ENCODE results near the gene PYGB.
A peak's percentile ranks its signal among the peaks of the same experiment; 100 is the strongest.

Gene PYGB

DNA sequence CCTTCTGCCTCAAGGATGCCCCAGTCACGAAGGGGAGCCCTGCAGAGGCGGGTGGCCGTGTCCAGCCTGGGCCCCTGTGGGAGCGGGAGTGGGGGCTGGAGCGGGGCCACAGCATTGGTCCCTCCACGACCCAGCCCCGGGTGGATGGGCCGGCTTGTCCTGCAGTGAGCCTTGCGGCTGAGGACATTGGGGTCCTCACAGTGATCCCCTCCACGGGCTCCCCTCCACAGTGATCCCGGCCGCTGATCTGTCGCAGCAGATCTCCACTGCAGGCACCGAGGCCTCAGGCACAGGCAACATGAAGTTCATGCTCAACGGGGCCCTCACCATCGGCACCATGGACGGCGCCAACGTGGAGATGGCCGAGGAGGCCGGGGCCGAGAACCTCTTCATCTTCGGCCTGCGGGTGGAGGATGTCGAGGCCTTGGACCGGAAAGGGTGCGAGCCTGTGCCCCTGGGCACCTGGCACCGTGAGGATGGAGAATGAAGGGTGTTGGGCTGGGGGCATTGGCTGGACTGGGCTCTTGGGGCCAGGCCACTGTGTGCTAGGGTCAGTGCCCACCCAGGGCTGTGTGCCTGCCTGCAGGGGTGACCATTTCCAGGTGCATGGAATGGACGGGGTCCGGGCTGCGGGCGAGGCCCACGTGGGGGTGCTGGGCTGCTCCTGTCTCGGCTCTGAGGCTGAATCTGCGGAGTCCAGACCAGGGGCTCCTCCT lies 44.4 kb downstream of the PYGB start:
- Mint-ChIP-seq H3K27ac (no peak overlapping the region), H3K36me3 (ENCODE audit: low read depth) (peaks cover 5% of the 10 kb centered on the region), H3K4me3 (no peak overlapping the region), H3K9me3 (no peaks in the 10 kb centered on the region), H3K4me1 (no peaks in the 10 kb centered on the region), H3K27me3 (no peaks in the 10 kb centered on the region)
- DNase-seq, result no peak
- ATAC-seq, result no peak

DNA sequence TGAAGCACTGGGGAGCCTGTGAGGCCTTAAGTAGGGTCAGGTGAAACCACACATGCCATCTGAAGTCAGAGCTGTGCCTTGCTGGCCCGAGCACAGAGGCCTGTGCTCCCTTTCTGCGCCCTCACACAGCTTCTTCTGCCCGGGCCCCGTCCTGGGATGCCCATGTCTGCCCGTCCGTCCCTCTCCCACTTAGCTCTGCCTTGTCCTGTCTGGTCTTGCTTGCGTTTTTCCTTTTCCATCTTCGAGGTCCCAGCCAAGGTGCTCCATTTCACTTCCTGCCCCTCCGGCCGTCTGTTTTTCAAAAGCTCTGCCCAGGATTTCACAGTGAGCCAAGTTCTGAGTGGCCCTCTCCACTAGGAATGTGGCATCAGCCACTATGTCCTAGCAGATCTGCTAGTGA lies 45.6 kb downstream of the PYGB start:
- H3K4me1 Mint-ChIP-seq, result no peaks in the 10 kb centered on the region
- no peak for DNase-seq
- no peak overlapping the region for H3K4me3 Mint-ChIP-seq
- no peaks in the 10 kb centered on the region for H3K9me3 Mint-ChIP-seq
- H3K27ac Mint-ChIP-seq, result peak overlapping the region; percentile 54
- ATAC-seq, result no peak
- no peaks in the 10 kb centered on the region for H3K27me3 Mint-ChIP-seq
- peaks cover 4% of the 10 kb centered on the region for H3K36me3 Mint-ChIP-seq (ENCODE audit: low read depth)

DNA sequence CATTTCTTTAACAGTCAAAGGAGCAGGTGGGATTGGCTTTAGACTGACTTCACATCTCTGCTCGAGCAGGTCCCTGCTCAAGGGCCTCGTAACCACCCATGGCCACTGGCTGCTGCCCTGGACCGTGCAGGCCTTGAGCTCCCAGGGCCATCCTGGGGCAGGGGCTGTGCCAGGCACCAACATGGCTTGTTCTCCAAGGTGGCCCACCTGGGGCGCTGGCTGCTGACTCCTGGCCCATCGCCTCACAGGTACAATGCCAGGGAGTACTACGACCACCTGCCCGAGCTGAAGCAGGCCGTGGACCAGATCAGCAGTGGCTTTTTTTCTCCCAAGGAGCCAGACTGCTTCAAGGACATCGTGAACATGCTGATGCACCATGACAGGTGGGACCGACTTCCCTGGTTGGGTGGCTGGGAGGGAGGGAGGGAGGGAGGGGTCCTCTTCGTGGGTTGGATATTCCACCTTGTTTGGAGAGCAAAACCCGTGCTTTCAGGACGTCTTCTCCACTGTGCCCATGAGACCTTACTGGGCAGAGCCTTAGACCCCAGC lies 46.1 kb downstream of the PYGB start:
- Mint-ChIP-seq H3K36me3 (ENCODE audit: low read depth) (peaks cover 4% of the 10 kb centered on the region), H3K27ac (no peak overlapping the region), H3K4me3 (no peak overlapping the region), H3K9me3 (no peaks in the 10 kb centered on the region), H3K4me1 (no peaks in the 10 kb centered on the region), H3K27me3 (no peaks in the 10 kb centered on the region)
- DNase-seq (no peak), ATAC-seq (no peak)

DNA sequence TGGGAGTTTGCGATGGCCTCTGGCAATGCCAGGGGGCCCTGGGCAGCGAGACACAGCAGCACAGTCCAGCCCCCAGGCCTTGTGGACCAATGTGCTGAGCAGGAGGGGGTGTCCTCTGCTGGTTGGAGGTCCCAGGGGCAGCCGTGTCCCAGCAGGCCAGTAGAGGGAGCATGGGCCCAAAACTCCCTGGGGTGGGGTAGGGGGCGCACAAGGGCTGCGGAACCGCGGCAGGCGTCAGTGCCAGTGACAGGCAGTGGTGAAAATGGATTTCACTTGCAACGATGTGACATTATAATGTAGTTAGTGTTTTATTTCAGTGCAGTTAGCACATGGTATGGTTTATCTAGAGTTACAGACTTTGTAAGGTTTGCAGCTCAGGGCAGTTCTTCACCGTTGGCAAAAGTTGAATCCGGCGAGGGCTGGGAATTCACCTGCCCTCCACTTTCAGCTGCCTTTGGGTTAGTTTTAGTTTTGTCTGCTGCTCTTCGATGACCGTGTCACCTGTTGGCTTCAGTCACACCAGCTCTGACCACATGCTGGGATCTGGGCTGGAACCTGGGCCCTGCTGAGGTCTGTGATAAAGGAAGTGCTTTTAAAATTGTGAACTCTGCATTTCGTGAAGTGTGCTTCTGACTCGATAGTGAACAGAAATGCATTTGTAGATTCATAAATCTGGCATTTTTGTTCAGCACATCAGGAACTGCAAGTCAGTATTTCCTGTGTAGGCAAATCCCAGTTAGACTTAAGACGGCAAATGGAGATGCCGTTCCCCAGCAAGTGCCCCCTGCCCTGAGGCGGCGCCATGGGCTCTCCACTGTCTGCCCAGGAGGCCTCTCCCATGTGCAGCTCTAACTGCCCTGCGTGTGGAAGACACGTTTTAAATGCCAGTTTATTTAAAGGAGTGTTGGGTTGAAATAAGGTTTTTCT lies 46.8 kb downstream of the PYGB start:
- Mint-ChIP-seq H3K27me3 (no peaks in the 10 kb centered on the region), H3K9me3 (no peaks in the 10 kb centered on the region), H3K36me3 (ENCODE audit: low read depth) (peaks cover 4% of the 10 kb centered on the region), H3K4me1 (no peaks in the 10 kb centered on the region), H3K27ac (no peak overlapping the region), H3K4me3 (no peak overlapping the region)
- ATAC-seq (peak; percentile 64), DNase-seq (peak; percentile 65)

DNA sequence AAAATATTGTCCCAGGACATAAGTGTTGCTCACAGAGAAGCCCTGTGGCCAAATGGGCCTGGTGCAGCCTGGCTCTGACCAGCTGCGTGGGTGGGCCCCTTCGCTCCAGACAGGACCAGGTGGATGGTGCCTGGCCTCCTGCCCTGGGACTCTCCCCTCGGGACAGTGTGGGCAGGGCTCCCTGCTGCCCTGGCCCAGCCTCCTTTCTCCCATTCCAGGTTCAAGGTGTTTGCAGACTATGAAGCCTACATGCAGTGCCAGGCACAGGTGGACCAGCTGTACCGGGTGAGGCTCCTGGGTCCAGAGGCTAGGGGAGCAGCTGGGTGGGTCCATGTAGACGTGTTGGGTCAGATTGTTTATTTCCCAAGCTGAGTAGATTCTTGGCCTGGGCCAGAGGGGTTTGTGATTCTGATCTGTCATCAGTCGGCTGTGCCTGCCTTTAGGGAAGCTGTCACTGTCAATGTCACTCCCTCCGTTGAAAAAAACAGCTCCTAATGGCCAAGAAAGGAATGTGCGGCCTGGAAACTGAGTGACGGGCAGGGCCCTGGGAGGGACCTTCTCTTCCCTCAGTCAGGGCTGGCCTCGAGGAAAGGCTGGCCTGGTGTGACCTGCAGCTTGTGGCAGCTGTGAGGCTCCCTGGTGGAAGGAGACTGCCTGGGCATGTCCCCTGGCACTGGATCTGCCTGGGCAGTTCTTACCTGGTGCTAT lies 47.7 kb downstream of the PYGB start:
- Mint-ChIP-seq H3K4me3 (no peak overlapping the region), H3K4me1 (no peaks in the 10 kb centered on the region), H3K9me3 (no peaks in the 10 kb centered on the region), H3K36me3 (ENCODE audit: low read depth) (peaks cover 2% of the 10 kb centered on the region), H3K27me3 (no peaks in the 10 kb centered on the region), H3K27ac (no peak overlapping the region)
- ATAC-seq (no peak), DNase-seq (no peak)

DNA sequence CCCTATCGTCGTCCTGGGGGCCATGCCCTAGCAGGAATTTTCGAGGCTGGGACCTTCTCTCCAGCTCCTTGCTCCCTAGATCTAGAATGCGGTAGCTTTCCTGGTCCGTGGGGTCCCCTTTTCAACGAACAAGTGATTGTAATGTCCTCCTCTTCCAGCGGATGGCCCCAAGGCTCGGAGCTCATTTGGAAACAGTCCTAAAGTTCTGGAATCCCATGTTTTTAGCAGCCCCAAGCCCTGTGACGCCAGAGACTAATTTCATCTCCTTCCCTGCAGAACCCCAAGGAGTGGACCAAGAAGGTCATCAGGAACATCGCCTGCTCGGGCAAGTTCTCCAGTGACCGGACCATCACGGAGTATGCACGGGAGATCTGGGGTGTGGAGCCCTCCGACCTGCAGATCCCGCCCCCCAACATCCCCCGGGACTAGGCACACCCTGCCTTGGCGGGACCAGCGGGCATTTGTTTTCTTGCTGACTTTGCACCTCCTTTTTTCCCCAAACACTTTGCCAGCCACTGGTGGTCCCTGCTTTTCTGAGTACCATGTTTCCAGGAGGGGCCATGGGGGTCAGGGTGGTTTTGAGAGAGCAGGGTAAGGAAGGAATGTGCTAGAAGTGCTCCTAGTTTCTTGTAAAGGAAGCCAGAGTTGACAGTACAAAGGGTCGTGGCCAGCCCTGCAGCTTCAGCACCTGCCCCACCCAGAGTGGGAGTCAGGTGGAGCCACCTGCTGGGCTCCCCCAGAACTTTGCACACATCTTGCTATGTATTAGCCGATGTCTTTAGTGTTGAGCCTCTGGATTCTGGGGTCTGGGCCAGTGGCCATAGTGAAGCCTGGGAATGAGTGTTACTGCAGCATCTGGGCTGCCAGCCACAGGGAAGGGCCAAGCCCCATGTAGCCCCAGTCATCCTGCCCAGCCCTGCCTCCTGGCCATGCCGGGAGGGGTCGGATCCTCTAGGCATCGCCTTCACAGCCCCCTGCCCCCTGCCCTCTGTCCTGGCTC lies 48.5 kb downstream of the PYGB start:
- DNase-seq (peak; percentile 32), ATAC-seq (peak; percentile 40)
- Mint-ChIP-seq H3K9me3 (no peaks in the 10 kb centered on the region), H3K27ac (no peak overlapping the region), H3K36me3 (ENCODE audit: low read depth) (peaks cover 2% of the 10 kb centered on the region), H3K27me3 (no peaks in the 10 kb centered on the region), H3K4me1 (no peaks in the 10 kb centered on the region), H3K4me3 (no peak overlapping the region)

DNA sequence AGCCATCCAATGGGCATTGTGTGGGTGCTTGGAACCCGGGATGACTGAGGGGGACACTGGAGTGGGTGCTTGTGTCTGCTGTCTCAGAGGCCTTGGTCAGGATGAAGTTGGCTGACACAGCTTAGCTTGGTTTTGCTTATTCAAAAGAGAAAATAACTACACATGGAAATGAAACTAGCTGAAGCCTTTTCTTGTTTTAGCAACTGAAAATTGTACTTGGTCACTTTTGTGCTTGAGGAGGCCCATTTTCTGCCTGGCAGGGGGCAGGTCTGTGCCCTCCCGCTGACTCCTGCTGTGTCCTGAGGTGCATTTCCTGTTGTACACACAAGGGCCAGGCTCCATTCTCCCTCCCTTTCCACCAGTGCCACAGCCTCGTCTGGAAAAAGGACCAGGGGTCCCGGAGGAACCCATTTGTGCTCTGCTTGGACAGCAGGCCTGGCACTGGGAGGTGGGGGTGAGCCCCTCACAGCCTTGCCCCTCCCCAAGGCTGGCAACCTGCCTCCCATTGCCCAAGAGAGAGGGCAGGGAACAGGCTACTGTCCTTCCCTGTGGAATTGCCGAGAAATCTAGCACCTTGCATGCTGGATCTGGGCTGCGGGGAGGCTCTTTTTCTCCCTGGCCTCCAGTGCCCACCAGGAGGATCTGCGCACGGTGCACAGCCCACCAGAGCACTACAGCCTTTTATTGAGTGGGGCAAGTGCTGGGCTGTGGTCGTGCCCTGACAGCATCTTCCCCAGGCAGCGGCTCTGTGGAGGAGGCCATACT lies 49.4 kb downstream of the PYGB start:
- Mint-ChIP-seq H3K27ac (no peak overlapping the region), H3K27me3 (no peaks in the 10 kb centered on the region), H3K36me3 (ENCODE audit: low read depth) (peaks cover 2% of the 10 kb centered on the region), H3K9me3 (no peaks in the 10 kb centered on the region), H3K4me3 (no peak overlapping the region), H3K4me1 (no peaks in the 10 kb centered on the region)
- ATAC-seq, result no peak
- DNase-seq, result no peak

DNA sequence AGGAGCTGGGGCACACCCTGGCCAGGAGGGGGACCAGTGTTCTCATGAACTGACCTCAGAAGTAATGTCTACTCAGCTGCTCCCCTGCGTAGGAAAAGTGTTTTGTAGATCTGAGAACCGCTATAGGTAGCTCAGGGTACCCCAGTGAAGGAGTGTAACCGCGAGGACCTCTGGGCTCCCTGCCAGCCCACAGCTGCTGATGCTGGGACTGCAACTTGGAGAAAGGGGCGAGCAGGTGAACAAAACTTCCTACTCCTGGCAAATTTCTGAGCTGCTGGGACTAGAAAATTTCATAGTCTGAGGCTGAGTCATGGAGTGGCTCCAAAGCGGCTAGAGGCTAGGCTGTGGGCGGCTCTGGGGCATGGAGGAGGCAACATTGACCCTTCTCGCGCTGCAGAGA lies 51.9 kb downstream of the PYGB start:
- Mint-ChIP-seq H3K4me1 (no peaks in the 10 kb centered on the region), H3K36me3 (ENCODE audit: low read depth) (peaks cover 1% of the 10 kb centered on the region), H3K27me3 (no peaks in the 10 kb centered on the region)

DNA sequence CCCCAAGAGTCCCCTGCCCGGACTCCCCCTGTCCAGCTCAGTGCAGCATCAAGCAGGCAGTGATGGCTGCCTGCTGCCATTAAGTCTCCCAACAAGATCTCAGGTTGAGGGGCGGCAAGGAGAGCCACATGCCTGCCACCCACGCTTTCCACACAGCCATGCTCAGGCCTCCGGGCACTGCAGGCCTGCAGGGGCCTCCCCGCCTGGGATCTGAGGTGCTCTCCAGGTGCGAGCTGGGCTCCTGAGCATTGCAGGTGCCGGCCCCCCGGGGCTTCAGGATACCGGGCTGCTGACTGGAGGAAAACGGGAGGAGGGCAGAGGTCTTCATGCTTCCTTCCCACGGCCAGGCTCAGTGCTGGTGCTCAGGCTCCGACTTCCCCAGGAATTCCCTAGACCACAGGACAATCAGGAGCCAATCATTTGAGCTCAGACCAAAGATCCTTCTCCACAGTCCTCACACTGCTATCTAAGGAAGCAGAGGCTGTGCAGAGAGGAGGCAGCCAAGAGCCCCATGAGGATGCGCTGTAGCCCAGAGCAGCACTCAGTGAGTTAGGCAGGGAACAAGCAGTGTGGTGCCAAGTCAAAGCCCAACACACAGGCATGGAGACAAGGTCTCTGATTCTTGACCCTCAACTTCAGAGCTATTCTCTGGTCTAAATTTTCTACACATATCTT lies 52.7 kb downstream of the PYGB start:
- no peaks in the 10 kb centered on the region for H3K27me3 Mint-ChIP-seq
- H3K9me3 Mint-ChIP-seq, result no peaks in the 10 kb centered on the region
- no peak overlapping the region for H3K27ac Mint-ChIP-seq
- H3K4me1 Mint-ChIP-seq, result no peaks in the 10 kb centered on the region
- DNase-seq (no peak), ATAC-seq (no peak)
- H3K36me3 Mint-ChIP-seq (ENCODE audit: low read depth), result no peaks in the 10 kb centered on the region
- no peak overlapping the region for H3K4me3 Mint-ChIP-seq

More for the DNA sequence above, 51.9 kb downstream of the PYGB start:
- no peak overlapping the region for H3K27ac Mint-ChIP-seq
- DNase-seq (no peak), ATAC-seq (no peak)
- no peak overlapping the region for H3K4me3 Mint-ChIP-seq
- no peaks in the 10 kb centered on the region for H3K9me3 Mint-ChIP-seq

DNA sequence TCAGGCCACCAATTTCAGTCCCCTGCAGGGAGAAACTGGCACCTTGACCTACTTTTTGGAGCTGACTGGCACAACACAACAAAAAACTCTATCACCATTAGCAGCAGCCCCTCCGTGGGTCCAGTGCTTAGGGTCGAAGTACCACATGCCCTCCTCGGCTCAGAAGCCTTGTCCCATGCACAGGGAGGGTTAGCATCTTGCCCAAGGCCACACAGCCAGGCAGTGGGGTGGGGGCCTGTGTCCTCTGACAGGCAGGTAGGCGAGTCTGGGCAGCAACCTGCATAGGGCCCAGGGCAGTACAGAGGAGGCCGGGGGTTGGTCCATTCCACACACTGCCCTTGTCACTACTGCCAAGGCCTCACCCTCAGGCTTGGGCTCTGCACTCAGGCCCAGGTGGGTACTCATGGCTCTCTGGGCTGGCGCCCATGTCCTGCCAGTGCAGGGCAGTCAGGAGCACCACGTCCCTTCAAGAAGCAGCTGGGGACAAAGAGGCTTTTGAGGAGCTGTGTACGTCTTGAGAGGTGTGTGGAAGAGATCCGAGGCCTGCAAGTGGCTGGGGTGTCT lies 53.6 kb downstream of the PYGB start:
- Mint-ChIP-seq H3K27me3 (no peaks in the 10 kb centered on the region), H3K9me3 (no peaks in the 10 kb centered on the region), H3K4me3 (no peak overlapping the region), H3K4me1 (no peaks in the 10 kb centered on the region), H3K36me3 (ENCODE audit: low read depth) (no peaks in the 10 kb centered on the region), H3K27ac (no peak overlapping the region)
- DNase-seq (no peak), ATAC-seq (no peak)

DNA sequence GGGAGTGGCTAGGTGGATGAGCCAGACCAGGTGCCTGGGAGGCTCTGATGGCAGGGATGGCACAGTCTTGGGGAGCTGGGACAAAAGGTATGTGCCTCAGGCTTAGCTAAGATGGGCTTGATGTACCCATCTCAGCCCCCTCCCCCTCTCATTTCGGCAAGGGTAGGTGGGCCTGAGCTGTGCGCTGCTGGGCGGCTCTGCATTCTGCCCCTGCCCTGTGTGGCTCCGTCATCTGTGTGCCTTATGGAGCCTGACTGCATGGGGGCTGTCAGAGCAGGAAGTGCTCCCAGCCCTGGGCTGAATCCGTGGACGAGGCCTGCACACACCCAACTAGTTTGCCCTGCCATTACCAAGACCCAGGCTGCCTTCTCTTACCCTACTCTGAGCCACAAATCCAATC lies 54.7 kb downstream of the PYGB start:
- Mint-ChIP-seq H3K4me1 (no peaks in the 10 kb centered on the region), H3K36me3 (ENCODE audit: low read depth) (no peaks in the 10 kb centered on the region), H3K27ac (no peak overlapping the region)

DNA sequence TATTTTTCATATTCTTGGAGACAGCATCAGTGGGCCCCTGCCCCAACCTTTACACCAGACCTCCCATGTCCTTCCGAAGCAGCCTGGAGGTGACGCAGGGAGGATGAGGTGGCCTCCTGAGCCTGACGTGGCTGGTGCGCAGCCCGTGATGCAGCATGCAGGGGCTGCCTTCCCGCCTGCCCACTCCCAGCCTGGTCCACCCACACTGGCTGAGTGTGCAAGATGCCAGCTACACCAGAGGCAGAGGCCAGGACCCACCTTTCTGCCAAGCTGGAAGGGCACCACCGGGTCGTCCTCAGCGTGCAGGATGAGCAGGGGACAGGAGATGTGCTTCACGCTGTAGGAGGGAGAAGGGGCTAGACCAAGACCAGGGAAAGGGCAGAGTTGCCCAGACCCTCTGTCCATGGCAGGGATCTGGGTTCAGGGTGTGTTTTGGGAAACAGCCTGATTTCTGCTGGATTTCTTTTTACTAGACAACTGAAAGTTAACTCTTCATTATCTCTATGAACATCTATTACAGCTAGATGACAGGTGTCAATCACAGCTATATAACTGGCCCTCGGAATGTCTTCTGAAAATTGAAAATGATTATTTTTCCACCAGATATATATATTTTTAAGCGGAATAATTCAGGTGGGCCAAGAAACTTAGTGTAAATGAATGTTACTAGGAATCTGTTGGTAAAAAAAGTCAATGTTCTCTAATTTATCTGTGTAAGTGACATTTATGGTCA lies 55.6 kb downstream of the PYGB start:
- ATAC-seq, result no peak
- Mint-ChIP-seq H3K9me3 (no peaks in the 10 kb centered on the region), H3K4me1 (no peaks in the 10 kb centered on the region), H3K4me3 (no peak overlapping the region), H3K27ac (no peak overlapping the region), H3K36me3 (ENCODE audit: low read depth) (peaks cover 1% of the 10 kb centered on the region), H3K27me3 (no peaks in the 10 kb centered on the region)
- no peak for DNase-seq

More for the DNA sequence above, 54.7 kb downstream of the PYGB start:
- DNase-seq (no peak), ATAC-seq (no peak)
- Mint-ChIP-seq H3K27me3 (no peaks in the 10 kb centered on the region), H3K9me3 (no peaks in the 10 kb centered on the region), H3K4me3 (no peak overlapping the region)

All from activated naive CD8-positive, alpha-beta T cell treated with anti-CD3 and anti-CD28 coated beads, Interleukin-2, amount 50 U/mL, for 24 hours (primary cell).